Mesodermal cell (in vitro differentiated cells): ENCODE results near the gene SRPK3.
"Not testable (repeated sequence)": the region's sequence is repeated elsewhere in the genome, so short reads cannot be mapped to it uniquely, and the experiment has no call there.

Experiments used
- H3K27ac ChIP-seq: 2 replicates; pipeline ENCODE4 v1.7.0; 2013; ENCODE audit warnings: mild to moderate bottlenecking, low read depth, low read length, moderate library complexity; ENCODE audit not compliant: severe bottlenecking
- H3K36me3 ChIP-seq: 2 replicates; pipeline ENCODE4 v1.7.1; 2013; ENCODE audit warnings: mild to moderate bottlenecking, low read length, moderate library complexity; ENCODE audit not compliant: control insufficient read depth, insufficient read depth
- H3K4me1 ChIP-seq: one replicate; pipeline ENCODE4 v1.7.1; 2013; ENCODE audit warnings: mild to moderate bottlenecking, low read length; ENCODE audit not compliant: insufficient read depth, control insufficient read depth, poor library complexity, severe bottlenecking
- H3K4me3 ChIP-seq: 2 replicates; pipeline ENCODE4 v1.7.0; 2013; ENCODE audit warnings: low read length, control low read depth, mild to moderate bottlenecking; ENCODE audit not compliant: insufficient read depth, poor library complexity, severe bottlenecking; ENCODE audit errors: extremely low read depth
- H3K9me3 ChIP-seq: 2 replicates; pipeline ENCODE4 v1.7.1; 2013; ENCODE audit warnings: mild to moderate bottlenecking, low read length, moderate library complexity; ENCODE audit not compliant: control insufficient read depth
- WGBS, 2 experiments: methylation state at CpG; one replicate each; pipeline ENCODE4 v1.1.5; 2013; ENCODE audit warnings: missing lambda C conversion rate in 2 of 2; ENCODE audit not compliant: insufficient coverage in 2 of 2; 5-methylcytosine and 5-hydroxymethylcytosine counted together

The SRPK3 gene

DNA sequence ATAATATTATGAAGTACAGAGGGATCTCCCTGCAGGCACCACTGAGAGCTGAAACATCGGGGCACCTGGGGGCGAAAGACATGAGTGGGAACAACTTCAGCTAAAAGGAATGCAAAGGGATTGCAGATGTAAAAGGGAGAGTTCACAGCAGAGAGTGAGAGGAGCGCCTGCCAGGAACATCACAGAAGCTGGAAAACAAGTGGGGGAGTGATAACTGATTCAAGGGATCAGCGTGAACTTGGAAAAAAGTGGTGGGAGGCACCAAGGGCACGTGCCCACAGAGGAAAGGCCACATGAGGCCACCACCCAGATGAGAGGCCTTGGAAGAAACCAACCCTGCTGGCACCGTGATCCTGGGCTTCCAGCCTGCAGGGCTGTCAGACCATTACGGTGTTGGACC lies 31.8 kb upstream of the SRPK3 start:
- not testable (repeated sequence) for H3K4me3 ChIP-seq, H3K9me3 ChIP-seq, H3K27ac ChIP-seq, H3K4me1 ChIP-seq, H3K36me3 ChIP-seq
- 76 to 91% methylated on average over 4 to 6 of the region's 7 CpGs for WGBS, 2 experiments

DNA sequence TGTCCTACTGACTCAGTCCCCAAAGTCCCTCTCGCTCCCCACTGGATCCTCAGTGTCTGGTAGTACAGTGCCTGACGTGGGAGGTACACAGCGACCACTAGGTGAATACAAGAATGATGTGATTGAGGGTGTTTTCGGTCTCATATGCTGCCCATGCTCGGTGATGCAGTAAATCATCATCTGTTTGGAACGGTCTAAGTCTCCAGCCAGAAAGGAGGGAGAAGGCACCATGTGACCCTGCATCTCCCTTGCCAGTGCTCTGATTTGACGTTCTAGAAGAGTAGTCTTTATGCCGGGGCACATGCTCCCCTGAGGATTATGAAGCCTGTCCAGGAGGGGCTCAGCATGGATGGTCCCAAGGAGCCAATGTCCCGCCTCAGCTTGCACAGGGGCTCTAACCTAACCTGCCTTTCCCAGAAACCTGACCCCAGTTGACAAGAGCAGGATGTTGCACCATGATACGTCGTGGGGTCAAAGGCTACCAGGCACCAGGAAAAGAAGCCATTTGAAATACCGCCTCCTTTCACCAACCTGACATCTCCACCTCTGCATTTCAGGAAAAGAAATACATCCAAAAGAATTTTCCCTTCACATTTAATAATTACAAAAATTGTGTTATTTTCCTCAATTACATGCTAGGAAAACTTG lies 30.6 kb upstream of the SRPK3 start:
- H3K4me3 ChIP-seq: no peak overlapping the region
- no peaks in the 10 kb centered on the region for H3K9me3 ChIP-seq
- H3K27ac ChIP-seq: no peak overlapping the region
- no peaks in the 10 kb centered on the region for H3K4me1 ChIP-seq
- WGBS, 2 experiments: 80 to 90% methylated on average over 2 to 5 of the region's 12 CpGs
- no peaks in the 10 kb centered on the region for H3K36me3 ChIP-seq

DNA sequence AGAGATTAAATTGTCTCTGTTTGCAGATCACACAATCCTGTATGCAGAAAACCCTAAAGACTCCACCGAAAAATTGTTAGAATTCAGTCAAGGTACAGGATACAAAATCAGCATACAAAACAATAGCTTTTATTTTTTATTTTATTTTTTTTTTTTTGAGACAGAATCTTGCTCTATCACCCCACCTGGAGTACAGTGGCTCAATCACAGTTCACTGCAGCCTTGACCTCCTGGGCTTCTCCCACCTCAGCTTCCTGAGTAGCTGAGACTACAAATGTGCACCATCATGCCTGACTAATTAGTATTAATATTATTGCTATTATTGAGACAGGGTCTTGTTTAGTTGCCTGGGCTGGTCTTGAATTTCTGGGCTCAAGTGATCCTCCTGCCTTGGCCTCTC lies 25.7 kb upstream of the SRPK3 start:
- WGBS, 2 experiments: no CpG with 5 or more reads among the region's 1 CpG
- H3K4me3 ChIP-seq: no peak overlapping the region

DNA sequence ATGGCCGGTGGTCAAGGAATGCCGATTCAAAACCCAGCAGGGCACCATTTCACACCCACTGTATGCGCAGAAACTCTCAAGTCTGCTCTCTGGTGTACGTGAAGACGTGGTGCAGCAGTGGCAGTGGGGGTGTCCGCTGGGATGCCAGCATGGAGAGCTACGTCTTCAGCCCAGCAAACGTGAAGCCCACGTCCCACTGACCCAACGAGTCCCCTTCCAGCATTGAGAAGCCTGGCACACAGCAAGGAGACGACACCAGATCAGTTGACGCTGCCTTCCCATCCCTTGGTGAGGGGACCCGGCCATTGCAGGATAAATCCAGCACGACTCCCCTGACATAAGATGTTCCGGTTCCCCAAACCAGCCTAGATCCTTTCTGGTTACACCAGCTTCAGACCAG lies 19.0 kb upstream of the SRPK3 start:
- no peaks in the 10 kb centered on the region for H3K36me3 ChIP-seq
- H3K27ac ChIP-seq: no peak overlapping the region
- no peaks in the 10 kb centered on the region for H3K9me3 ChIP-seq
- 81 to 85% methylated on average over 5 to 7 of the region's 15 CpGs for WGBS, 2 experiments
- H3K4me1 ChIP-seq: peaks cover 7% of the 10 kb centered on the region
- no peak overlapping the region for H3K4me3 ChIP-seq

More for the DNA sequence above, 25.7 kb upstream of the SRPK3 start:
- Histone ChIP-seq H3K36me3 (no peaks in the 10 kb centered on the region), H3K27ac (no peak overlapping the region), H3K9me3 (no peaks in the 10 kb centered on the region), H3K4me1 (no peaks in the 10 kb centered on the region)

DNA sequence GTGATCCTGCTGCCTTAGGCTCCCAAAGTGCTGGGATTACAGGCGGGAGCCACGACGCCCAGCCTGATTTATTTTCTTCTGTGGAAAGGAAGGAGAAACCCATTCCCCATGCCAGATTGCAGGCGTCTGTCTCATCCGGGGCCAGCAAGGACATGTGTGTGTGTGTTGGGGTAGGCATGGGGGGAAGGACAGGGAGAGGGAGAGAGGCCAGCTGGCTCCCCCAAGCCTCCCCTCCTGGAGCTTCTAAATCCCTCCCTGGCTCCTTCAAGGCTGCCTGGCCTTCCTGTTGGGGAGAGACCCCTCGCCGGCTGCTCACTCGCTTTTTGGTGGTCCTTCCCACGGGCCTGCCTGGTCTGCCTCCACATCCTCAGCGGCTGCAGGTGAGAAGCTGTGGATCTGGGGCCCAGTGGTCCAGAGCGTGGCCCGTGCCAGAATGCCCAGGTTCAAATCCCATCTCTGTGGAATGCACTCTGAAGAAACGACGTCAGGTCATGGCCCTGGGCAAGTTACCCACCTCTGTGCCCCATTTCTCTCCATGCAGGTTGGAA lies 18.1 kb upstream of the SRPK3 start:
- Histone ChIP-seq H3K27ac (no peak overlapping the region), H3K9me3 (no peaks in the 10 kb centered on the region), H3K4me1 (peaks cover 7% of the 10 kb centered on the region), H3K36me3 (no peaks in the 10 kb centered on the region), H3K4me3 (no peak overlapping the region)
- 98 to 100% methylated on average over 6 to 7 of the region's 14 CpGs for WGBS, 2 experiments

DNA sequence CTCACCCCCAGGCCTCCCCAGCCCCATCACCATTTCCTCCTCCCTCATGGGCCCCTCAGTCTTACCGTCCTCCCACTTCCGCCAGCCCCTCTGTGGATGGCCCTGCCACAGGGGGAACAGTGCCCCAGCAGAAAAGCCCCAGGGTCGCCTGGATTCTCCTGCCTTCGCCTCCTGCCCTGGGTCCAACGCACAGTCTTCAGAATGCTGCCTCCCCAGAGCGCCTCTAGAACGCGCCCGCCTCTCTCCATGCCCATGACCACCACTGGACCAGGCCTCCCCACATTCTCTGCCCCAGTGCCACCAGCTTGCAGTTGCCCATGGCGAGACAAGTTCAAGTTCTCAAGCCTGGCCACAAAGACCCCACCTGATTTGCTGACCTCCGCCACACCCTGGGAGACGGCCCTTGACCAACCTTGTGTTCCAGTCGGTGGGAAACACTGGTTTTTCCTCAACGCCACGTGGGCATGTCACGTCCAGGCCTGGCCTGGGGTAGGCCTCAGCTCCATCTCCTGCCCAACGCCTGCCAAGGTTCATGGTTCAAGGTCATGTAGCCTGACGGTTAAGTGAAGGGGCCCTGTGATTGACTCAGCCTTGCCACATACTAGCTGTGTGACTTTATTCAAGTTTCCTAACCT lies 17.4 kb upstream of the SRPK3 start:
- 89 to 90% methylated on average over 5 to 14 of the region's 18 CpGs for WGBS, 2 experiments
- Histone ChIP-seq H3K36me3 (no peaks in the 10 kb centered on the region), H3K27ac (no peak overlapping the region), H3K4me3 (no peak overlapping the region), H3K9me3 (no peaks in the 10 kb centered on the region), H3K4me1 (peaks cover 7% of the 10 kb centered on the region)

DNA sequence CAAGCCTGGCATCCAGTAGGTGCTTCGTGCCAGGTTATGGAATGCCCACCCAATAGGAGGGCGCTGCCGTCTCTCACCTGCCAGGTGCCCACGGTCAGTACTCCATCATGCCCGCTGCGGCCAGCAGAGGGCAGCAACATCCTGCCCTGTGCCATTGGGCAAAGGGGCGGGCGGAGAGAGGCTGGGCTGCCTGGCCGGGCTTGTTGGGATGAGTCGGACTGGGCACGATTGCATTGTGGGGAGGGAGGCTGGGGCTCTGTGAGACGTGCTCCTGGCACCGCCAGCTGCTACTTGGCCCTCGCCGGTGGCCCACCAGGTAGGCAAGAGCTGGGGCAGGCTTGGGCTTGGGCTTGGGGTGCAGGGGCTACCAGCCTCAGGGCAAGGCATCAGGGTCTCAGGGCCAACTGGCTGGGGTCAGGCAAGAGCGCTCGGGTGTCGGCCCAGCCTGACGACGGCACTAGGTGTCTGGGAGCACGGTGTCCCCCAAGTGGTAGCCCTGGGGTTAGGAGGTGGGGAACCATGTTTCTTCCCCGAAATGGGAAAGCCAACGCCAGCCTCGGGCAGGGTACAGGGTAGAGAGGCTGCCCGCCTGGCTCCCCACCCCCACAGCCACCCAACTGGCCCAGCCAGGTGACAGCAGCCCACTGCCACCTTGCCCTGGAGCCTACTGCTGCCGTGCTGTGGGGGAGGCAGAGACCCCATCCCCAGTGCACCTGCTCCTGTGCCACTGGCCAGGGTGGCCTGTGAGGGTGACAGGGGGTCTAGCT lies 16.7 kb upstream of the SRPK3 start, which contains the start of gene PLXNB3:
Gene PLXNB3, plus strand, starts transcription at position 261 of the 767 bp plus-strand sequence. CDS start 1,287 bp downstream, outside the sequence.
- no peak within 1 kb of the TSS for H3K4me3 ChIP-seq
- peaks cover 7% of the 10 kb centered on the region for H3K4me1 ChIP-seq
- WGBS, 2 experiments: 49 to 50% methylated on average over 9 to 10 of the region's 26 CpGs
- no peaks in the 10 kb centered on the region for H3K36me3 ChIP-seq
- no peaks in the 10 kb centered on the region for H3K9me3 ChIP-seq
- no peak within 1 kb of the TSS for H3K27ac ChIP-seq

DNA sequence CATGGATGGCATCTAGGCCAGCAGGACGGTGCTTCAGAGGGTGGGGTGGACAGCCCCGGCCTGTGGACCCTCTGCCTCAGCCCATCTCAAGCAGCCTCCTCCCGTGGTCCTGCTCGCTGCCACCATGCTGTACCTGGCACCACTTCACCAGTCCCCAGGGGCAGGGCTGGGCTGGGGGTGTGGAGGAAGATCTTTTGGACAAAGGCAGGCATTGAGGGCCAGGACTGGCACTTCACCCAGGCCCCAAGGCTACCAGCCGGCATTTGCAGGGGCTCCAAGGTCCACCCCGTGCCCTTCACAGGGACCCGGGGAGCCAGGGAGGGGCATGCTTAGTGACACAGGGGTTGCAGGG lies 16.1 kb upstream of the SRPK3 start:
- no peak overlapping the region for H3K27ac ChIP-seq
- no peak overlapping the region for H3K4me3 ChIP-seq
- no peaks in the 10 kb centered on the region for H3K9me3 ChIP-seq
- peaks cover 7% of the 10 kb centered on the region for H3K4me1 ChIP-seq
- WGBS, 2 experiments: 100% methylated on average over 2 of the region's 7 CpGs; no CpG with 5 or more reads in 1 of the 2 experiments
- H3K36me3 ChIP-seq: no peaks in the 10 kb centered on the region

DNA sequence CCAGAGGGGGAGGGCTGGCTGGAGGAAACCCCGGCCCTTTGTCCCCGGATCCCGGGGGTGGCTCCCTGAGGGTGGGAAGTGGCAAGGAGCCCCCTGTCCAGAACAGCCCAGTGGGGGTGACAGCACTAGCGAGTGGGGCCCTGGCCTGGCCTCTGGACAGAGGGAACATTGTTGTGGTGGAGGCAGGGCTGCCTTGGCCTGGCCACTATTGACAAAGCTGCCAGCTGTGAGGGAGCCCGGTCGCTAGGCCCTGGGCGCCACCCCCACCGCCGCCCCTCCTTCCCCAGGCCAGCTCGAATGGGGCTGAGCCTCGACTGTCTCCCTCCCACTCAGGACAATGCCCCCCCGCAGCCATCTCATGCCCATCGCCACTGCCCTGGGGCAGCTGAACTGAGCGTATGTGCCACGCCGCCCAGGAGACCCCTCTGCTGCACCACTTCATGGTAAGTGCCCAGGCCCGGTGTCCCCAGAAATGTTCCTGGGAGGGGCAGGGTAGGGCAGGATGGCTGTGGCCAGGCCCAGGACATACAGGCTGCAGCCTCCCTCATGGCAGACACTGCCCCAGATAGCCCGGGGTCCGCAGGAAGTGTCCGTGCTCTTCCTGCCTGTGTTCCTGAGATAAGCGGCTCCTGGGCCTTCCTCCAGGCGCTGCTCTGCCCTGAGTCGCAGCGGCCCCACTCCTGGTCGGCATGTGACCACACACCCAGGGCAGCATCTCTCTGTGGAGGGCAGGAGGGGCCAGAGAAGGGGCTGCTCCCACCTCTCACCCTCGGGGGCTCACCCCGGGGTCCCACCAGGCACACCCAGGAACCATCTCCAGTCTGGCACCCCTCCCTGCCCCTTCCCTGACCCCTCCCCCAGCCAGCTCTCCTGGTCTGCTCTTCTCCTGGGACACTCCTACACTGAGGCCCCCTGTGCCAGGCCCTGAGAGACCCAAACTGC lies 15.4 kb upstream of the SRPK3 start:
- H3K27ac ChIP-seq: peak overlapping the region; percentile 71
- H3K4me1 ChIP-seq: peaks cover 7% of the 10 kb centered on the region
- H3K9me3 ChIP-seq: no peaks in the 10 kb centered on the region
- H3K36me3 ChIP-seq: no peaks in the 10 kb centered on the region
- H3K4me3 ChIP-seq: peak overlapping the region; percentile 18
- 70 to 83% methylated on average over 7 to 13 of the region's 27 CpGs for WGBS, 2 experiments
